ENCODE results near the gene LRP1-AS.
"Not testable (repeated sequence)": the region's sequence is repeated elsewhere in the genome, so short reads cannot be mapped to it uniquely, and the experiment has no call there.

LRP1-AS gene

GRCh38 chr12:57138526-57139272 is 8.7 kb downstream of the LRP1-AS start:
- no peak for DNase-seq

GRCh38 chr12:57135527-57136326 is 11.7 kb downstream of the LRP1-AS start:
- no peak for DNase-seq

GRCh38 chr12:57134949-57135348 is 12.5 kb downstream of the LRP1-AS start:
- DNase-seq = no peak

GRCh38 chr12:57133916-57134315 is 13.5 kb downstream of the LRP1-AS start:
- no peak for DNase-seq

- DNase-seq = no peak
Observed at GRCh38 chr12:57133013-57133569, 14.3 kb downstream of the LRP1-AS start.

GRCh38 chr12:57131896-57132744 is 15.3 kb downstream of the LRP1-AS start:
- DNase-seq = no peak

GRCh38 chr12:57130941-57131340 is 16.5 kb downstream of the LRP1-AS start:
- no peak for DNase-seq

GRCh38 chr12:57129889-57130288 is 17.5 kb downstream of the LRP1-AS start:
- no peak for DNase-seq

GRCh38 chr12:57129321-57129842 is 18.0 kb downstream of the LRP1-AS start:
- DNase-seq = no peak

- peak; percentile 7 for DNase-seq
Observed at GRCh38 chr12:57128519-57129247, 18.7 kb downstream of the LRP1-AS start.

- DNase-seq = peak; percentile 78
Observed at GRCh38 chr12:57127726-57128518, 19.5 kb downstream of the LRP1-AS start, which contains the start of gene LRP1. LRP1 (plus strand) TSS chr12:57128483; CDS start chr12:57128965, 482 bp downstream.

- peak; percentile 62 for DNase-seq
Observed at GRCh38 chr12:57127101-57127725, 20.2 kb downstream of the LRP1-AS start.

GRCh38 chr12:57126561-57126960 is 20.9 kb downstream of the LRP1-AS start:
- no peak for DNase-seq

GRCh38 chr12:57126061-57126460 is 21.4 kb downstream of the LRP1-AS start:
- no peak for DNase-seq

- DNase-seq = peak; percentile 86
Observed at GRCh38 chr12:57124261-57124877, 23.1 kb downstream of the LRP1-AS start.

GRCh38 chr12:57123813-57124212 is 23.6 kb downstream of the LRP1-AS start:
- DNase-seq = no peak

- not testable (repeated sequence) for DNase-seq
Observed at GRCh38 chr12:57120718-57121117, 26.7 kb downstream of the LRP1-AS start.

GRCh38 chr12:57119294-57120085 is 27.9 kb downstream of the LRP1-AS start:
- DNase-seq = no peak

- no peak for DNase-seq
Observed at GRCh38 chr12:57118711-57119271, 28.6 kb downstream of the LRP1-AS start.

Measured in stimulated activated CD4-positive, alpha-beta T cell treated with anti-CD3 and anti-CD28 coated beads, Interleukin-4, amount 100 ng/mL, for 24 hours (primary cell).